BE2C (cell line): ENCODE measurements around the gene MRPL16.
A peak's percentile ranks its signal among the peaks of the same experiment; 100 is the strongest.
"Not testable (repeated sequence)": the region's sequence is repeated elsewhere in the genome, so short reads cannot be mapped to it uniquely, and the experiment has no call there.

Experiments
- DNase-seq: peaks from one replicate; pipeline ENCODE4 v3.0.0-alpha.2; 2020
- H3K27me3 ChIP-seq: fragments of 250-450 bp; sonication (Bioruptor Pico); 2 replicates; pipeline ENCODE4 v1.5.1; 2020; ENCODE audit warnings: mild to moderate bottlenecking
- H3K36me3 ChIP-seq: fragments of 250-450 bp; sonication (Bioruptor Pico); 2 replicates; pipeline ENCODE4 v1.5.1; 2020; ENCODE audit warnings: mild to moderate bottlenecking
- H3K4me1 ChIP-seq: fragments of 250-450 bp; sonication (Bioruptor Pico); 2 replicates; pipeline ENCODE4 v1.5.1; 2020
- H3K4me3 ChIP-seq: 2 replicates; pipeline ENCODE4 v1.5.1; 2011; ENCODE audit warnings: low read depth, low read length
- H3K9me3 ChIP-seq: fragments of 250-450 bp; sonication (Bioruptor Pico); 2 replicates; pipeline ENCODE4 v1.5.1; 2020
- CTCF ChIP-seq: IDR thresholded peaks from 2 replicates; pipeline ENCODE4 v1.5.1; 2012; ENCODE audit warnings: mild to moderate bottlenecking, low read depth, low read length

MRPL16 gene

GRCh38 chr11:59833602-59834001 is 23.0 kb upstream of the MRPL16 start:
- Histone ChIP-seq H3K36me3 (no peaks in the 10 kb centered on the region), H3K27me3 (no peaks in the 10 kb centered on the region), H3K4me1 (no peaks in the 10 kb centered on the region), H3K9me3 (no peaks in the 10 kb centered on the region), H3K4me3 (no peak overlapping the region)
- TF ChIP-seq CTCF, result no peak
- DNase-seq, result no peak

- no peaks in the 10 kb centered on the region for H3K36me3 ChIP-seq
- H3K4me1 ChIP-seq, result no peaks in the 10 kb centered on the region
- no peaks in the 10 kb centered on the region for H3K27me3 ChIP-seq
- no peak for DNase-seq
- no peak overlapping the region for H3K4me3 ChIP-seq
- no peaks in the 10 kb centered on the region for H3K9me3 ChIP-seq
- TF ChIP-seq CTCF, result no peak
Measured at GRCh38 chr11:59829358-59829757, 18.8 kb upstream of the MRPL16 start.

GRCh38 chr11:59822989-59823566 is 12.5 kb upstream of the MRPL16 start:
- Histone ChIP-seq H3K4me1 (no peaks in the 10 kb centered on the region), H3K27me3 (no peaks in the 10 kb centered on the region), H3K9me3 (no peaks in the 10 kb centered on the region), H3K4me3 (no peak overlapping the region), H3K36me3 (no peaks in the 10 kb centered on the region)
- peak; percentile 52 for TF ChIP-seq CTCF
- peak; percentile 12 for DNase-seq

- no peaks in the 10 kb centered on the region for H3K9me3 ChIP-seq
- no peak for DNase-seq
- no peak for TF ChIP-seq CTCF
- no peaks in the 10 kb centered on the region for H3K27me3 ChIP-seq
- H3K4me1 ChIP-seq, result no peaks in the 10 kb centered on the region
- H3K36me3 ChIP-seq, result no peaks in the 10 kb centered on the region
- no peak overlapping the region for H3K4me3 ChIP-seq
Measured at GRCh38 chr11:59818572-59818971, 8.0 kb upstream of the MRPL16 start.

- not testable (repeated sequence) for H3K4me3 ChIP-seq, H3K27me3 ChIP-seq, DNase-seq, H3K4me1 ChIP-seq, H3K9me3 ChIP-seq, H3K36me3 ChIP-seq
Measured at GRCh38 chr11:59816434-59816833, 5.9 kb upstream of the MRPL16 start.

GRCh38 chr11:59815754-59816153 is 5.2 kb upstream of the MRPL16 start:
- DNase-seq, result no peak
- Histone ChIP-seq H3K27me3 (no peaks in the 10 kb centered on the region), H3K4me1 (no peaks in the 10 kb centered on the region), H3K4me3 (no peak overlapping the region), H3K36me3 (no peaks in the 10 kb centered on the region), H3K9me3 (no peaks in the 10 kb centered on the region)
- no peak for TF ChIP-seq CTCF

GRCh38 chr11:59814021-59814420 is 3.4 kb upstream of the MRPL16 start:
- no peak for TF ChIP-seq CTCF
- Histone ChIP-seq H3K4me3 (no peak overlapping the region), H3K4me1 (no peaks in the 10 kb centered on the region), H3K9me3 (no peaks in the 10 kb centered on the region; the same call in 1 of the 2 replicates), H3K27me3 (no peaks in the 10 kb centered on the region), H3K36me3 (no peaks in the 10 kb centered on the region)
- no peak for DNase-seq
